ENCODE measurements around the gene SEZ6L2.

DNA sequence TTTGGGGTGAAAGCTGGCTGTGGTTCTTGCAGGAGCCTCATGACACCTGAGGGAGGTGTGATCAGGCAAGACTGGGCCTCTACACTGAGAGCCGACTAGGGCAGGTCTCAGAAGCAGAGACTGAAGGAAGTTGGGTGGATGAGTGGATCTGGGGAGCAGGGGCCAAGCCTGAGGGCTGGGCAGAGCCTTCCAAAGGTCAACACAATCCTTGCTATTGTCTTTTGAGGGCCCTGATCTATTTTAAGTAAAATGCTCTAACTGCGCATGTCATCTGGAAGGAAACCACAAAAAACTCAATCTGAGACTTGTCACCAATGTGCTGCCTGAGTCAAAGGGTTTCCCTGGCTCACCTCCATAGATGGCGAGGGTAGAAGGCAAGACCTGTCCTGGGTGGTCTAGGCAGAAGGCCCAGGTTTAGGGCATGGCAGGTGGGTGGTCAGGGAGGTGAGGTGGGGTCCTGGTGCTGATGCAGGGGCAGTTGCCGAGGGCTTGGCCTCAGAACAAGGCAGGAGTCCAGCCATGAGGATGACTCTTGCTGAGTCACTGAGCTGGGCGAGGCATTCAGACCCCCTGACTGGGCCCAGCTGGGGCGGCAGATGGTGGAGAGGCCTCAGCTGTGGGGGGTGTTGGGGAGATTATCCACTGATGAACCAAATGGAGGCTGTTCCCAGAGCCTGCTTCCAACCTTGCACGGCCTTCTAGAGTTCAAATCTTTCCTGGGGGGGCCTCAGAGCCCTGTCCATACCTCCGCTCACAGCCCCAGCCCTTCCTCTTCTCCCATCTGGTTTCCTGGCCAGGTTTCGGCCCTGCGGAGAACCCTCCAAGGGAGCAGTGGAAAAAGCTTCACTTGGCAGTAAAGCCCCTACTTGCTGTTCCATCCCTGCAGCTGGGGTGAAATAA lies 74.0 kb downstream of the SEZ6L2 start:
- TF ChIP-seq, protein P1, sequence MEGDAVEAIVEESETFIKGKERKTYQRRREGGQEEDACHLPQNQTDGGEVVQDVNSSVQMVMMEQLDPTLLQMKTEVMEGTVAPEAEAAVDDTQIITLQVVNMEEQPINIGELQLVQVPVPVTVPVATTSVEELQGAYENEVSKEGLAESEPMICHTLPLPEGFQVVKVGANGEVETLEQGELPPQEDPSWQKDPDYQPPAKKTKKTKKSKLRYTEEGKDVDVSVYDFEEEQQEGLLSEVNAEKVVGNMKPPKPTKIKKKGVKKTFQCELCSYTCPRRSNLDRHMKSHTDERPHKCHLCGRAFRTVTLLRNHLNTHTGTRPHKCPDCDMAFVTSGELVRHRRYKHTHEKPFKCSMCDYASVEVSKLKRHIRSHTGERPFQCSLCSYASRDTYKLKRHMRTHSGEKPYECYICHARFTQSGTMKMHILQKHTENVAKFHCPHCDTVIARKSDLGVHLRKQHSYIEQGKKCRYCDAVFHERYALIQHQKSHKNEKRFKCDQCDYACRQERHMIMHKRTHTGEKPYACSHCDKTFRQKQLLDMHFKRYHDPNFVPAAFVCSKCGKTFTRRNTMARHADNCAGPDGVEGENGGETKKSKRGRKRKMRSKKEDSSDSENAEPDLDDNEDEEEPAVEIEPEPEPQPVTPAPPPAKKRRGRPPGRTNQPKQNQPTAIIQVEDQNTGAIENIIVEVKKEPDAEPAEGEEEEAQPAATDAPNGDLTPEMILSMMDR (IDR thresholded peaks at IDR 0.05): no peak
- no peak for TF ChIP-seq POLR2A (IDR thresholded peaks at IDR 0.05)
